Measurements from ENCODE around the gene ALKBH3. TPM values are rescaled to one million over a fixed set of nuclear protein-coding genes. Genes with fewer than 3 reads are reported as not detected.

Gene ALKBH3
- total RNA-seq, 1 experiment from 2014 or later, result 18.8 TPM

GRCh38 chr11:43866969-43867368, 13.7 kb upstream of the ALKBH3 start:
- no peak overlapping the region for H2AK5ac ChIP-seq (ENCODE audit: insufficient read length, low read length)
- no peaks in the 10 kb centered on the region; the same call in 1 of the 2 replicates for H3K27me3 ChIP-seq (ENCODE audit: insufficient read depth, low read length)
- Mint-ChIP-seq H3K4me3 (no peak overlapping the region), H3K4me1 (no peaks in the 10 kb centered on the region), H3K27me3 (ENCODE audit: low read depth) (peaks cover 34% of the 10 kb centered on the region), H3K27ac (no peak overlapping the region), H3K36me3 (ENCODE audit: insufficient read depth in 1 of 3, low read depth in 3 of 3) (no peaks in the 10 kb centered on the region), H3K9me3 (no peaks in the 10 kb centered on the region)
- no peaks in the 10 kb centered on the region for H4K20me1 ChIP-seq (ENCODE audit: control insufficient read depth, insufficient read depth, insufficient read length)
- H4K91ac ChIP-seq (ENCODE audit: insufficient read length, low read depth, low read length), result no peak overlapping the region
- TF ChIP-seq, protein P1, sequence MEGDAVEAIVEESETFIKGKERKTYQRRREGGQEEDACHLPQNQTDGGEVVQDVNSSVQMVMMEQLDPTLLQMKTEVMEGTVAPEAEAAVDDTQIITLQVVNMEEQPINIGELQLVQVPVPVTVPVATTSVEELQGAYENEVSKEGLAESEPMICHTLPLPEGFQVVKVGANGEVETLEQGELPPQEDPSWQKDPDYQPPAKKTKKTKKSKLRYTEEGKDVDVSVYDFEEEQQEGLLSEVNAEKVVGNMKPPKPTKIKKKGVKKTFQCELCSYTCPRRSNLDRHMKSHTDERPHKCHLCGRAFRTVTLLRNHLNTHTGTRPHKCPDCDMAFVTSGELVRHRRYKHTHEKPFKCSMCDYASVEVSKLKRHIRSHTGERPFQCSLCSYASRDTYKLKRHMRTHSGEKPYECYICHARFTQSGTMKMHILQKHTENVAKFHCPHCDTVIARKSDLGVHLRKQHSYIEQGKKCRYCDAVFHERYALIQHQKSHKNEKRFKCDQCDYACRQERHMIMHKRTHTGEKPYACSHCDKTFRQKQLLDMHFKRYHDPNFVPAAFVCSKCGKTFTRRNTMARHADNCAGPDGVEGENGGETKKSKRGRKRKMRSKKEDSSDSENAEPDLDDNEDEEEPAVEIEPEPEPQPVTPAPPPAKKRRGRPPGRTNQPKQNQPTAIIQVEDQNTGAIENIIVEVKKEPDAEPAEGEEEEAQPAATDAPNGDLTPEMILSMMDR (conservative IDR thresholded peaks at IDR 0.05), result no peak
- H3K14ac ChIP-seq (ENCODE audit: insufficient read depth, low read length), result no peak overlapping the region
- no peak overlapping the region for H3K4me2 ChIP-seq (ENCODE audit: insufficient read depth, insufficient read length, low read length)
- H3K18ac ChIP-seq (ENCODE audit: insufficient read length, low read depth, low read length), result no peak overlapping the region
- H3K23ac ChIP-seq (ENCODE audit: insufficient read length, low read depth, low read length), result no peak overlapping the region
- H4K5ac ChIP-seq (ENCODE audit: insufficient read length, low read depth, low read length), result no peak overlapping the region
- no peak overlapping the region for H2BK5ac ChIP-seq (ENCODE audit: insufficient read length, low read length)
- no peak overlapping the region for H3K27ac ChIP-seq (ENCODE audit: insufficient read length, low read depth, low read length)
- no peak overlapping the region for H3K56ac ChIP-seq (ENCODE audit: insufficient read length, low read depth, low read length)
- H4K8ac ChIP-seq (replicated peaks; ENCODE audit: insufficient read length, low read depth, low read length), result no peak overlapping the region
- no peak for DNase-seq
- no peak overlapping the region for H2BK120ac ChIP-seq (ENCODE audit: low read depth, low read length, poor library complexity, severe bottlenecking)
- H3K9ac ChIP-seq (ENCODE audit: extremely low read depth, insufficient read length, low read length), result no peak overlapping the region
- H3K9me3 ChIP-seq (ENCODE audit: control insufficient read depth, low read depth, low read length), result no peaks in the 10 kb centered on the region
- no peaks in the 10 kb centered on the region for H3K79me2 ChIP-seq (ENCODE audit: insufficient read depth, low read length)
- H3K23me2 ChIP-seq (ENCODE audit: insufficient read length, low read depth, low read length, poor library complexity, severe bottlenecking), result no peaks in the 10 kb centered on the region
- no peak overlapping the region for H2AFZ ChIP-seq (ENCODE audit: low read length)
- no peak overlapping the region for H2BK12ac ChIP-seq (ENCODE audit: insufficient read length, low read depth, low read length)
- no peaks in the 10 kb centered on the region for H3K79me1 ChIP-seq (ENCODE audit: insufficient read depth, low read depth, low read length, poor library complexity, severe bottlenecking)
- H3K4me1 ChIP-seq (ENCODE audit: insufficient read depth, low read length), result no peaks in the 10 kb centered on the region
- H3K4ac ChIP-seq (ENCODE audit: low read depth, low read length), result no peak overlapping the region
- H2BK15ac ChIP-seq (ENCODE audit: low read depth, low read length), result no peak overlapping the region
- no peak overlapping the region for H3T11ph ChIP-seq (ENCODE audit: low read length)
- H2BK20ac ChIP-seq (ENCODE audit: low read depth, low read length, poor library complexity, severe bottlenecking), result no peak overlapping the region

Data from H9 (cell line).